Frontal cortex (tissue), 4 donors: ENCODE measurements around the gene CRYGA. TPM values are rescaled to one million over a fixed set of nuclear protein-coding genes. Genes with fewer than 3 reads are reported as not detected.

Experiments used
- DNase-seq, 2 donors: peaks; one replicate each; pipeline ENCODE4 v3.0.0; 2012; ENCODE audit warnings: low spot score in 2 of 2
- FAIRE-seq: peaks from 2 replicates; lab custom pipeline; 2012; peaks lifted over from hg19 to GRCh38; lab: Jason Lieb, UNC
- total RNA-seq: library from RNA; depleted of rRNA; stranded (reverse); fragments of >200 nt; gene quantifications from one replicate; pipeline ENCODE4 v1.2.3, GENCODE V29; 2014
- donor health status: control.
- donor health status: control.
- donor health status: control.

CRYGA gene, protein sequence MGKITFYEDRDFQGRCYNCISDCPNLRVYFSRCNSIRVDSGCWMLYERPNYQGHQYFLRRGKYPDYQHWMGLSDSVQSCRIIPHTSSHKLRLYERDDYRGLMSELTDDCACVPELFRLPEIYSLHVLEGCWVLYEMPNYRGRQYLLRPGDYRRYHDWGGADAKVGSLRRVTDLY
- total RNA-seq, result not detected

GRCh38 chr2:208163489-208163888, at the start of gene CRYGA:
Gene CRYGA, minus strand, starts transcription at chr2:208163589. Its CDS starts 33 bp downstream, at chr2:208163556.
- no peak for DNase-seq
- FAIRE-seq, result no peak

- no peak for DNase-seq
- FAIRE-seq, result no peak
Observed at GRCh38 chr2:208210688-208211451, 47.5 kb upstream of the CRYGA start.

- no peak for FAIRE-seq
- no peak for DNase-seq
Observed at GRCh38 chr2:208208335-208209085, 45.1 kb upstream of the CRYGA start.

- FAIRE-seq, result no peak
- no peak for DNase-seq
Observed at GRCh38 chr2:208207769-208208168, 44.4 kb upstream of the CRYGA start.

DNA sequence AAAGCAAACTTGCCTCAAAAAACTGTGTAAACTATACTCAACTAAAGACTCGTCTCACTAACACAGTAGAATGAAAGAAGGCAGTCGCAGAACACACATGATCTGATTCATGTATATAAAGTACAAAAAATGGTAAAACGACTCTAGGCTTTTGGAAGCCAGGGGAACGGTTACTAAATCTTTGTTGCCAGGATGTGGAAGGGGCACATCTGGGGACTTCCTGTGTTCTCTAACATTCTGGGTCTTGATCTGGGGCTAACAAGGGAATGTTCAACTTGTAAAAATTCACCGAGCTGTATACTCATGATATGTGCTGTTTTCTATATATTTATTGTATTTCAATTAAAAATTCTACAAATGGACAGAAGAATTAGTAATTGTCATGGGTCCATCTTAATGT, 40.8 kb upstream of the CRYGA start:
- DNase-seq, result no peak
- no peak for FAIRE-seq

DNA sequence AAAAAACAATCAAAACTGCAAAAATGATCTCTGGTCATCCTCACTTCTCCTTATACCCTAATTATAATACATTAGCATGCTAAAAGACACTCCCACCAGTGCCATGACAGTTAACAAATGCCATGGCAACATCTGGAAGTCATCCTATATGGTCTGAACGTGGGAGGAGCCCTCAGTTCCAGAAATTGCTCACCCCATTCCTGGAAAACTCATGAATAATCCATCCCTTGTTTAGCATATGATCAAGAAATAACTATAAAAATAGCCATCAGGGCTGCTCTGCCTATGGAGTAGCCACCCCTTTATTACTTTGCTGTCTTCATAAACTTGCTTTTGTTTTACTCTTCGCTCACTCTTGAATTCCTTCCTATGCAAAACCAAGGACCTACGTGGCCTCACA, 32.1 kb upstream of the CRYGA start:
- DNase-seq, result no peak
- no peak for FAIRE-seq

DNA sequence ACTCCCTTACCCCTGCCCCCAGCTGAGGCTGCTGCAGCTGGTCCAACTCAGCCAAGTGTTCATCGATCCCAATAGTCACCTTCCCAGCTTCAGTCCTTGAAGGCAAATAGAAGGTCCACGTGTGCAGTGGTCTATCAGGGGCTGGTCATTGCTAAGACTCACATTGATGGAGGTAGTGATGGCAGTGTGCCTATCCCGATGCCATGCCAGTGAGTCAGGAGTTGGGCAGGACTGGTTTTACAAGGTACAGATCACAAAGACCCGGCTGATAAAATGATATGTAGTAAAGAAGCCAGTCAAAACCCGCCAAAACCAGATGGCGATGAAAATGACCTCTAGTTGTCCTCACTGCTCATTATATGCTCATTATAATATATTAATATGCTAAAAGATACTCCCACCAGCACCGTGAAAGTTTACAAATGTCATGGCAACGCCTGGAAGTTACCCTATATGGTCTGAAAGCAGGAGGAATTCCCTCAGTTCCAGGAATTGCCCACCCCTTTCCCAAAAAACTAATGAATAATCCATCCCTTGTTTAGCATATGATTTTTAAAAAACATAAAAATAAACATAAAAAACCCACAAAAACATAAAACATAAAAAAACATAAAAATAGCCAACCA, 29.3 kb upstream of the CRYGA start:
- FAIRE-seq (no peak), DNase-seq (no peak)

GRCh38 chr2:208189810-208190503, 26.6 kb upstream of the CRYGA start, which contains the start of gene C2orf80:
Gene C2orf80, minus strand, starts transcription at chr2:208190030. Its CDS starts 3,044 bp downstream, at chr2:208186986.
- no peak for FAIRE-seq

DNA sequence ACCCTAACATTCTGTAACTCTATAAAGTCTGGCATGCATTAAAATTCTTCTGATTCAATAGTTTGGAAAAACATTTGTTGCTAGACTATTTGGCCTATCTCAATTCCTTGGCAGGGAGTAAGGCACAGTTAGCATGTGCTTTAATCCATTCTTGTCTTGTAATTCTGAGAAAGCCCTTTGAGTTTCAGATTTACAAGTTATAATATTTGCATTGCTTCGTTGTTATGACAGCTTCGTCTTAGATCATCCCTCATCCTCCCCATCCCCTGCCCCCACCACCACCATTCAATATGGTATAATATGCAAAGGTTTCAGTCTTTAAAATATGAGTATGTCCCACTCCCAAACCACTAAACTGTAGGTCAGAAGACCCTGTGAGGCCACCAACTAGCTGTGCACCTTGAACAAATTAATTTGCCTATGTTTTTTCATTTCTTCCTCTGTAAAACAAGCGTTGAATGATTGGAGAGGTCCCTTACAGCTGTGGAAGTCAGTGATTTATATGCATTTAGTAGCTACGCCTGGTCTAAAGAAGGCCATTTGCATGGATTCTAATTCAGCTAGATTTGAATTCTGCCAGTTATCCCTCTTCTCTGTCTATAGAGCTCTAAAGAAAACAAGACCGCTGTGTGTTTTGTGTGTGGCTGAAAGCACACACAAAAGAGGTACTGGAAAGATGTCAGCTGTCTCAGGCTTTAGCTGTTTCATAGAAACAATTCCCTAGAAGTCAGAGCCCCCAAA, 25.9 kb upstream of the CRYGA start:
- FAIRE-seq (no peak), DNase-seq (no peak)

More at GRCh38 chr2:208189810-208190503, 26.6 kb upstream of the CRYGA start, which contains the start of gene C2orf80:
- no peak for DNase-seq

- DNase-seq, result no peak
- no peak for FAIRE-seq
Observed at GRCh38 chr2:208186893-208187292, 23.5 kb upstream of the CRYGA start.

DNA sequence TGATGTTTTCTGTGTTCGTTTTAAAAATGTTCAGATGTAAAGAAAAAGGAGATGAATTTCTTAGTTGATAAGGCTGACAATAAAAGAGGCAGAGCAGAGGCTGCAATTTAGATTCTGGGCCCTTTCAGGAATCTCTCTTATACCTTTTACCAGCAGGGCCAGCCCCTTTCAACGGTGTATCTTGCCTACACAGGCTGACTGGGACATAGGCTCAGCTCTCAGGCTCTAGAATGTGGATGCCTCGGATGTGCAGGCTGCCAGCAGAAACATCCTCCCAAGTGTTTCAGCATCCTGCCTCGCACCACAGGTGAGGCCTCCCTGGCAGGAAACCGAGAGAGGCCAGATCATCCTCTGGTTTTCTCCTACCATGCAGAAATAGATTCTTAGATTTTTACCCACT, 23.1 kb upstream of the CRYGA start:
- DNase-seq (no peak), FAIRE-seq (no peak)

GRCh38 chr2:208183972-208184705, 20.8 kb upstream of the CRYGA start:
- FAIRE-seq (no peak), DNase-seq (no peak)

GRCh38 chr2:208183526-208183925, 20.1 kb upstream of the CRYGA start:
- DNase-seq (no peak), FAIRE-seq (no peak)

DNA sequence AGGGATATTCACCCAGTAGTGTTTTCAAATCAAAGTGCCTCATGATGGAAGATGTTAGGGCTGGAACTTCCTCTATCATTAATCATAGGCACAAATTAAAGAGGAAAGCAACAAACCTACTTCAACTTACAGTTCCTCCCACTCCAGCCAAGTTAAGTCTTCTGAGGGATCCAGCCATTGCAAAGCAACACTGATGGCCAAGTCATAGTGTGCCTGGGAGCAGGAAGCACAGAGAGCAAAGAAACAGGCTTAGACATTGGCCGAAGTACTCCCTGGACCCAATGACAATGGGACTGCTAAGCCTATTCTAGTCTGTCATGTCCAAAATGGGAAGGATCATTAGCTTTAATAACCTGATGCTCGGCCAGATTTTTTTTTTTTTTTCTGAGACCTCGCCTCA, 19.4 kb upstream of the CRYGA start:
- no peak for FAIRE-seq
- no peak for DNase-seq

DNA sequence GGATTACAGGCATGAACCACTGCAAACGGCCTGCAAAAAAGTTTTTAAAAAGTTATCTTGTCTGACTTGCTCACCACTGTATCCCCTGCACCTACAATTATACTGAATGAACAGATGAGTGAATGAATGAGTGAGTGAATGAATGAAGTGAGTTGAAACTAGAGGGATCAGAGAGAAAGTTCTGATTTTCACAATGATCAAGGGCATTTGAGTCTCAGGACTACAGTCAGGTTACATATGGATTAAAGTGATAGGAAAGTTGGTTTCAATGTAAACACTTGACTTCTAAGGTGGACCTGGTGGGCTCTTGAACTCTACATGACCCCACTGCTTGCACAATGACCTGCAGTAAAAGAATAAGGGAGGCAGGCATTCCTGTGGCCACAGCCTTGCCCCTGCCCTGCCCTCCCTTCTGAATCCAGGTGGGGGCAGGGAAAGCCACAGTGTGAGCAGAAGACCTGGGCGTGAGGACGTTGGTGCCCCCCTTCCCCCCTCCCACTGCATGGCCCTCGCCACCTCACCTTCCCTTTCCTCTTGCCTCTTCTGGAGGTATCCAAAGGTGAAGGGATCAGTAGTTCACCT, 15.7 kb upstream of the CRYGA start:
- FAIRE-seq, result no peak
- no peak for DNase-seq

DNA sequence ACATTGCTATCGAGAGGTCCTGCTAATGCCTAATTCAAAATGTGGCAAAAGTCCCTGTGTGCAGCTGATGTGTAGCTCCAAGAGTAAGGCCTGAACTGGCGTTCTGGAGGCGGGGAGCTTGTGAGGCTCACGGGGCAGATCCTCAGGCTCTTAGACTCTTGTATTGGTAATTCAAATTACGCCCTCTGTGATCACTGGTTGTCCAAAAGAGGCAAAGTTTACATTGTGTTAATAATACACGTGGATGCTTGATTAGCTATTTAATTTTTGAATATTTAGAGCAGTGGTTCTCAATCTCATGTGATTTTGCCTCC, 12.4 kb upstream of the CRYGA start:
- FAIRE-seq, result no peak
- no peak for DNase-seq

DNA sequence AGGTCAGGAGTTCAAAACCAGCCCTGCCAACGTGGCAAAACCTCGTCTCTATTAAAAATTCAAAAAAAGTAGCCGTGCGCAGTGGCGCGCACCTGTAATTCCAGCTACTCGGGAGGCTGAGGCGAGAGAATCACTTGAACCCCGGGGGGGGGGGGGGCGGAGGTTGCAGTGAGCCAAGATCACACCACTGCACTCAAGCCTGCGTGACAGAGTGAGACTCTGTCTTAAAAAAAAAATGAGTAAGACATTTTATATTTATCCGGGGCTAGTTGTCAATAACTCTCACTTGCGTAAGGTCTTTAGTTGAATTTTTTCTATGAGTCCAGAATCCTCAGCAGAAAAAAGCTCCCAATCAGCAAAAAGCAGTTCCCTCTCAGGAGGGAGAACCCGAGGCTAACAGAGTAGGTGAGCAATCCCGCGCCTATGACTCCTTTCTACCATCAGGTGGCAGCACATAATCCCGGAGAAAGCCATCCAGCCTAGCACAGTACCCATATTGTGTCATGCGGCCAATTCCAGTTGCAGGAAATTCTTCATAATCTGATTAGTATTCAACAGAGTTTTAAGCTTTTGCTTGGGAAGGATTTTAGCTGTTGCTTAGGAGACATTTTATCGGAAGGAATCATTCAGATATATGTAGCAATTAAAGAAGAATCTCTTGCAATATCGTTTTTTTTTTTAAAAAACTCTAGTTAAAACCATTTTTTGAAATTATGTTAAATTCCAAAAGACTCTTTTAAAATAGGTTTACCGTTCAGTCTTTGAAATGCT, 11.9 kb upstream of the CRYGA start:
- FAIRE-seq, result peak; percentile 76
- DNase-seq, result peak; percentile 41 to 67

GRCh38 chr2:208174144-208174543, 10.8 kb upstream of the CRYGA start:
- FAIRE-seq, result no peak

More at GRCh38 chr2:208174144-208174543, 10.8 kb upstream of the CRYGA start:
- no peak for DNase-seq
